Measurements from ENCODE around the gene NTHL1. TPM values are rescaled to one million over a fixed set of nuclear protein-coding genes. Genes with fewer than 3 reads are reported as not detected.

Gene NTHL1
- total RNA-seq, 1 experiment from 2014 or later = 52.0 TPM

GRCh38 chr16:2056077-2056476 lies 8.4 kb upstream of the NTHL1 start:
- Mint-ChIP-seq H3K9me3 (no peaks in the 10 kb centered on the region), H3K36me3 (ENCODE audit: insufficient read depth in 1 of 3, low read depth in 3 of 3) (peaks cover 6 to 40% (median 38%) of the 10 kb centered on the region in 3 experiments; a peak in 6 of 7 replicates), H3K27me3 (ENCODE audit: low read depth) (no peaks in the 10 kb centered on the region), H3K4me1 (no peaks in the 10 kb centered on the region), H3K4me3 (no peak overlapping the region; a peak in 1 of 5 replicates), H3K27ac (no peak overlapping the region; a peak in 2 of 7 replicates)
- Histone ChIP-seq H3K79me1 (ENCODE audit: insufficient read depth, low read depth, low read length, poor library complexity, severe bottlenecking) (no peaks in the 10 kb centered on the region), H2AFZ (ENCODE audit: low read length) (no peak overlapping the region), H3K56ac (ENCODE audit: insufficient read length, low read depth, low read length) (no peak overlapping the region), H3K14ac (ENCODE audit: insufficient read depth, low read length) (no peak overlapping the region), H3K27ac (ENCODE audit: insufficient read length, low read depth, low read length) (no peak overlapping the region), H4K5ac (ENCODE audit: insufficient read length, low read depth, low read length) (no peak overlapping the region), H3K4ac (ENCODE audit: low read depth, low read length) (no peak overlapping the region), H2BK12ac (ENCODE audit: insufficient read length, low read depth, low read length) (no peak overlapping the region), H4K20me1 (ENCODE audit: control insufficient read depth, insufficient read depth, insufficient read length) (peaks cover 2% of the 10 kb centered on the region), H2BK20ac (ENCODE audit: low read depth, low read length, poor library complexity, severe bottlenecking) (no peak overlapping the region), H2BK5ac (ENCODE audit: insufficient read length, low read length) (no peak overlapping the region), H3K9ac (ENCODE audit: extremely low read depth, insufficient read length, low read length) (no peak overlapping the region), H3K27me3 (ENCODE audit: insufficient read depth, low read length) (no peaks in the 10 kb centered on the region), H3K9me3 (ENCODE audit: control insufficient read depth, low read depth, low read length) (no peaks in the 10 kb centered on the region), H3K23ac (ENCODE audit: insufficient read length, low read depth, low read length) (no peak overlapping the region), H3K23me2 (ENCODE audit: insufficient read length, low read depth, low read length, poor library complexity, severe bottlenecking) (no peaks in the 10 kb centered on the region), H3K4me1 (ENCODE audit: insufficient read depth, low read length) (no peaks in the 10 kb centered on the region), H3T11ph (ENCODE audit: low read length) (no peak overlapping the region), H3K79me2 (ENCODE audit: insufficient read depth, low read length) (no peaks in the 10 kb centered on the region), H3K18ac (ENCODE audit: insufficient read length, low read depth, low read length) (no peak overlapping the region), H4K91ac (ENCODE audit: insufficient read length, low read depth, low read length) (no peak overlapping the region), H2BK120ac (ENCODE audit: low read depth, low read length, poor library complexity, severe bottlenecking) (no peak overlapping the region), H4K8ac (replicated peaks; ENCODE audit: insufficient read length, low read depth, low read length) (no peak overlapping the region), H2AK5ac (ENCODE audit: insufficient read length, low read length) (no peak overlapping the region), H2BK15ac (ENCODE audit: low read depth, low read length) (no peak overlapping the region), H3K4me2 (ENCODE audit: insufficient read depth, insufficient read length, low read length) (no peak overlapping the region)
- no peak; the same call in 2 of the 3 replicates for TF ChIP-seq CTCF (conservative IDR thresholded peaks at IDR 0.05)
- WGBS (ENCODE audit: extremely low coverage, insufficient read length, low lambda C conversion rate) = no CpG with 5 or more reads among the region's 15 CpGs
- no peak for DNase-seq
